BLaER1 treated with 17β-estradiol and CSF1 and Interleukin-3, amounts not matched to agents 10 nM and 100 nM (cell line): Measurements from ENCODE around the gene C1QTNF9B.

Experiments
- H3K27ac ChIP-seq, 11 experiments: shearing (Covaris generic); formaldehyde crosslinking; 2 replicates each; pipeline ENCODE4 v1.8.1; 2022
- H3K27me3 ChIP-seq, 11 experiments: shearing (Covaris generic); formaldehyde crosslinking; 2 replicates each; pipeline ENCODE4 v1.8.1; 2022
- H3K36me3 ChIP-seq, 11 experiments: shearing (Covaris generic); formaldehyde crosslinking; 2 replicates each; pipeline ENCODE4 v1.8.1; 2022
- H3K4me1 ChIP-seq, 10 experiments: shearing (Covaris generic); formaldehyde crosslinking; 2 replicates each; pipeline ENCODE4 v1.8.1; 2022
- H3K4me2 ChIP-seq, 11 experiments: shearing (Covaris generic); formaldehyde crosslinking; 2 replicates each; pipeline ENCODE4 v1.8.1; 2022
- H3K4me3 ChIP-seq, 10 experiments: shearing (Covaris generic); formaldehyde crosslinking; 2 replicates each; pipeline ENCODE4 v1.8.1; 2022
- H3K9ac ChIP-seq, 11 experiments: shearing (Covaris generic); formaldehyde crosslinking; 2 replicates each; pipeline ENCODE4 v1.8.1; 2022
- H3K9me3 ChIP-seq, 11 experiments: shearing (Covaris generic); formaldehyde crosslinking; replicated peaks in 1 of 11; 2 replicates each; pipeline ENCODE4 v1.8.1; 2022
- H4K20me1 ChIP-seq, 11 experiments: shearing (Covaris generic); formaldehyde crosslinking; 2 replicates each; pipeline ENCODE4 v1.8.1; 2022
- Cebpa-rat ChIP-seq, 11 experiments: shearing (Covaris generic); IDR thresholded peaks; 2 replicates each; pipeline ENCODE4 v1.8.1; 2022

The C1QTNF9B gene

GRCh38 chr13:23870356-23871140 is 26.8 kb downstream of the C1QTNF9B start:
- TF ChIP-seq Cebpa-rat (IDR thresholded peaks at IDR 0.05) = no peak

GRCh38 chr13:23868521-23868920 is 28.8 kb downstream of the C1QTNF9B start:
- Histone ChIP-seq H3K4me2 (no peak overlapping the region), H3K27ac (no peak overlapping the region), H3K4me3 (no peak overlapping the region), H3K9ac (no peak overlapping the region), H3K27me3 (no peaks in the 10 kb centered on the region), H3K9me3 (no peaks in the 10 kb centered on the region), H4K20me1 (no peaks in the 10 kb centered on the region), H3K4me1 (peaks cover 0 to 12% (median 4%) of the 10 kb centered on the region in 10 experiments; a peak in 7 of 20 replicates), H3K36me3 (no peaks in the 10 kb centered on the region)
- peak in 1 of 11 experiments; percentile 41; a peak in 1 of 22 replicates for TF ChIP-seq Cebpa-rat (IDR thresholded peaks at IDR 0.05)

More at GRCh38 chr13:23870356-23871140, 26.8 kb downstream of the C1QTNF9B start:
- Histone ChIP-seq H3K9me3 (no peaks in the 10 kb centered on the region), H3K4me2 (no peak overlapping the region), H3K4me3 (no peak overlapping the region), H3K27me3 (no peaks in the 10 kb centered on the region), H3K4me1 (peaks cover 0 to 12% (median 4%) of the 10 kb centered on the region in 10 experiments; a peak in 7 of 20 replicates), H3K27ac (no peak overlapping the region), H3K9ac (no peak overlapping the region; a peak in 1 of 22 replicates), H3K36me3 (no peaks in the 10 kb centered on the region), H4K20me1 (no peaks in the 10 kb centered on the region)

GRCh38 chr13:23867027-23867491 is 30.2 kb downstream of the C1QTNF9B start:
- no peak overlapping the region for H3K27ac ChIP-seq
- TF ChIP-seq Cebpa-rat (IDR thresholded peaks at IDR 0.05) = no peak

GRCh38 chr13:23866420-23867026 is 30.8 kb downstream of the C1QTNF9B start:
- Histone ChIP-seq H3K4me1 (peaks cover 0 to 12% (median 4%) of the 10 kb centered on the region in 10 experiments; a peak in 7 of 20 replicates), H3K27ac (no peak overlapping the region), H3K36me3 (peaks cover 0 to 5% (median 0%) of the 10 kb centered on the region in 11 experiments; a peak in 3 of 22 replicates), H3K9me3 (no peaks in the 10 kb centered on the region), H3K27me3 (no peaks in the 10 kb centered on the region), H3K9ac (no peak overlapping the region), H3K4me2 (0 out of 22 replicates have a peak overlapping the region, but pooled peaks of 1 of the 11 experiments have one; percentile 15), H4K20me1 (no peaks in the 10 kb centered on the region), H3K4me3 (no peak overlapping the region)
- TF ChIP-seq Cebpa-rat (IDR thresholded peaks at IDR 0.05) = no peak

More at GRCh38 chr13:23867027-23867491, 30.2 kb downstream of the C1QTNF9B start:
- H3K4me3 ChIP-seq = no peak overlapping the region
- peaks cover 0 to under 1% (median 0%) of the 10 kb centered on the region in 11 experiments; a peak in 1 of 22 replicates for H3K36me3 ChIP-seq
- no peak overlapping the region for H3K4me2 ChIP-seq
- no peaks in the 10 kb centered on the region for H3K9me3 ChIP-seq
- H3K27me3 ChIP-seq = no peaks in the 10 kb centered on the region
- peaks cover 0 to 12% (median 4%) of the 10 kb centered on the region in 10 experiments; a peak in 7 of 20 replicates for H3K4me1 ChIP-seq
- no peak overlapping the region for H3K9ac ChIP-seq
- no peaks in the 10 kb centered on the region for H4K20me1 ChIP-seq

GRCh38 chr13:23865906-23866305 is 31.4 kb downstream of the C1QTNF9B start:
- H3K9ac ChIP-seq = no peak overlapping the region
- H3K27me3 ChIP-seq = no peaks in the 10 kb centered on the region
- no peaks in the 10 kb centered on the region for H4K20me1 ChIP-seq
- no peaks in the 10 kb centered on the region for H3K9me3 ChIP-seq
- 0 out of 22 replicates have a peak overlapping the region, but pooled peaks of 1 of the 11 experiments have one; percentile 15 for H3K4me2 ChIP-seq
- H3K4me1 ChIP-seq = peaks cover 0 to 11% (median 3%) of the 10 kb centered on the region in 10 experiments; a peak in 7 of 20 replicates
- no peak overlapping the region for H3K27ac ChIP-seq
- H3K4me3 ChIP-seq = no peak overlapping the region
- TF ChIP-seq Cebpa-rat (IDR thresholded peaks at IDR 0.05) = no peak
- peaks cover 0 to 12% (median 0%) of the 10 kb centered on the region in 11 experiments; a peak in 5 of 22 replicates for H3K36me3 ChIP-seq

GRCh38 chr13:23865026-23865425 is 32.3 kb downstream of the C1QTNF9B start:
- no peak overlapping the region for H3K9ac ChIP-seq
- H3K4me1 ChIP-seq = peaks cover 0 to 11% (median 0%) of the 10 kb centered on the region in 10 experiments; a peak in 5 of 20 replicates
- peaks cover 0 to 13% (median 0%) of the 10 kb centered on the region in 11 experiments; a peak in 5 of 22 replicates for H3K36me3 ChIP-seq
- H4K20me1 ChIP-seq = no peaks in the 10 kb centered on the region
- H3K9me3 ChIP-seq = no peaks in the 10 kb centered on the region
- no peak overlapping the region for H3K4me3 ChIP-seq
- no peak for TF ChIP-seq Cebpa-rat (IDR thresholded peaks at IDR 0.05)
- no peak overlapping the region for H3K27ac ChIP-seq
- no peaks in the 10 kb centered on the region for H3K27me3 ChIP-seq
- H3K4me2 ChIP-seq = no peak overlapping the region

GRCh38 chr13:23861310-23861709 is 36.0 kb downstream of the C1QTNF9B start:
- Histone ChIP-seq H3K4me3 (no peak overlapping the region), H3K9me3 (no peaks in the 10 kb centered on the region), H4K20me1 (no peaks in the 10 kb centered on the region), H3K27me3 (no peaks in the 10 kb centered on the region), H3K27ac (no peak overlapping the region), H3K36me3 (peaks cover 0 to 24% (median 0%) of the 10 kb centered on the region in 11 experiments; a peak in 6 of 22 replicates), H3K4me2 (no peak overlapping the region), H3K4me1 (peaks cover 0 to 11% (median under 1%) of the 10 kb centered on the region in 10 experiments; a peak in 6 of 20 replicates), H3K9ac (no peak overlapping the region)
- TF ChIP-seq Cebpa-rat (IDR thresholded peaks at IDR 0.05) = no peak

- peaks cover 0 to 26% (median 0%) of the 10 kb centered on the region in 11 experiments; a peak in 6 of 22 replicates for H3K36me3 ChIP-seq
- H4K20me1 ChIP-seq = no peaks in the 10 kb centered on the region
- H3K27ac ChIP-seq = no peak overlapping the region
- H3K4me2 ChIP-seq = no peak overlapping the region
- H3K9ac ChIP-seq = no peak overlapping the region
- peaks cover 0 to 12% (median 0%) of the 10 kb centered on the region in 10 experiments; a peak in 2 of 20 replicates for H3K4me1 ChIP-seq
- H3K4me3 ChIP-seq = no peak overlapping the region
- no peaks in the 10 kb centered on the region for H3K27me3 ChIP-seq
- no peak for TF ChIP-seq Cebpa-rat (IDR thresholded peaks at IDR 0.05)
- no peaks in the 10 kb centered on the region for H3K9me3 ChIP-seq
Measured at GRCh38 chr13:23859904-23860303, 37.4 kb downstream of the C1QTNF9B start.

- Histone ChIP-seq H3K27me3 (no peaks in the 10 kb centered on the region), H3K4me3 (no peak overlapping the region), H3K36me3 (peaks cover 0 to 26% (median 0%) of the 10 kb centered on the region in 11 experiments; a peak in 6 of 22 replicates), H3K9ac (no peak overlapping the region), H3K27ac (no peak overlapping the region), H4K20me1 (no peaks in the 10 kb centered on the region), H3K9me3 (no peaks in the 10 kb centered on the region), H3K4me1 (peaks cover 0 to 12% (median 0%) of the 10 kb centered on the region in 10 experiments; a peak in 2 of 20 replicates), H3K4me2 (no peak overlapping the region)
- no peak for TF ChIP-seq Cebpa-rat (IDR thresholded peaks at IDR 0.05)
Measured at GRCh38 chr13:23859455-23859854, 37.8 kb downstream of the C1QTNF9B start.
